Measurements from ENCODE around the gene LIMCH1. TPM values are rescaled to one million over a fixed set of nuclear protein-coding genes. Genes with fewer than 3 reads are reported as not detected.

The LIMCH1 gene
- total and polyA plus RNA-seq, 2 of the 8 experiments (the other 6 are each of a cell fraction or from before 2014, with no cell fraction given) = 2.7 to 3.0 TPM

GRCh38 chr4:41719417-41719816 lies 181.5 kb downstream of the LIMCH1 start:
- Histone ChIP-seq H3K79me2 (ENCODE audit: control insufficient read depth in 1 of 2, insufficient read depth in 2 of 2, low read length in 2 of 2) (no peaks in the 10 kb centered on the region), H3K4me3 (ENCODE audit: extremely low read depth in 1 of 4, insufficient read depth in 2 of 4, low read depth in 3 of 4, low read length in 4 of 4) (no peak overlapping the region), H2AFZ (ENCODE audit: low read length) (no peak overlapping the region), H2BK12ac (ENCODE audit: low read depth, low read length) (no peak overlapping the region), H4K8ac (ENCODE audit: extremely low read depth, insufficient read depth, low read length) (no peak overlapping the region), H4K5ac (ENCODE audit: insufficient read length, low read depth, low read length) (no peak overlapping the region), H2AK5ac (ENCODE audit: low read depth, low read length) (no peak overlapping the region), H3K27ac (ENCODE audit: low read depth, low read length) (no peak overlapping the region), H3K14ac (ENCODE audit: insufficient read length) (no peak overlapping the region), H3K4me2 (ENCODE audit: insufficient read depth in 1 of 2, low read depth in 2 of 2, low read length in 2 of 2) (no peak overlapping the region), H2BK5ac (ENCODE audit: low read depth, low read length) (no peak overlapping the region), H4K91ac (replicated peaks; ENCODE audit: insufficient read length, low read length) (no peak overlapping the region), H3K4me1 (replicated peaks in 1 of 4; ENCODE audit: control insufficient read depth in 3 of 4, insufficient read depth in 4 of 4, low read length in 3 of 4) (no peaks in the 10 kb centered on the region), H2BK15ac (ENCODE audit: low read length) (no peak overlapping the region), H3K23ac (ENCODE audit: insufficient read length) (no peak overlapping the region), H3K27me3 (replicated peaks in 1 of 4; ENCODE audit: control insufficient read depth in 3 of 4, extremely low read depth in 1 of 4, insufficient read depth in 3 of 4, low read length in 3 of 4) (peaks cover 0 to 4% (median 2%) of the 10 kb centered on the region in 4 experiments; a peak in 2 of 7 replicates), H3K79me1 (ENCODE audit: low read depth, low read length) (no peaks in the 10 kb centered on the region), H3K36me3 (ENCODE audit: control insufficient read depth in 2 of 4, insufficient read depth in 4 of 4, low read length in 3 of 4) (no peaks in the 10 kb centered on the region), H3K18ac (ENCODE audit: extremely low read depth, low read length) (no peak overlapping the region), H3K56ac (replicated peaks; ENCODE audit: insufficient read length, low read depth, low read length) (no peak overlapping the region), H2BK120ac (replicated peaks; ENCODE audit: low read depth, low read length) (no peak overlapping the region), H3K9me3 (ENCODE audit: insufficient read depth in 2 of 2, low read depth in 1 of 2, low read length in 1 of 2) (no peaks in the 10 kb centered on the region), H3K9ac (replicated peaks in 1 of 4; ENCODE audit: extremely low read depth in 1 of 4, low read depth in 3 of 4, low read length in 3 of 4) (no peak overlapping the region), H3K23me2 (ENCODE audit: low read depth, low read length) (no peaks in the 10 kb centered on the region), H3K4ac (replicated peaks; ENCODE audit: insufficient read length, low read depth, low read length) (no peak overlapping the region), H2BK20ac (ENCODE audit: low read length) (no peak overlapping the region), H4K20me1 (replicated peaks in 1 of 2; ENCODE audit: control insufficient read depth in 1 of 2, insufficient read depth in 2 of 2, low read length in 2 of 2) (no peaks in the 10 kb centered on the region)
- CTCF ChIA-PET (ENCODE audit: partially characterized antibody) = interaction anchor here (0.8 to 1.6 kb wide), 4 partner anchors 26 to 168 kb away, joined by 3 read pairs; no protein-coding TSS in a partner anchor
- POLR2A ChIA-PET (ENCODE audit: partially characterized antibody) = no interaction called here
- FAIRE-seq (no peak), DNase-seq (ENCODE audit: low read depth in 1 of 2, low spot score in 2 of 2) (no peak)
- 84% methylated on average over 2 of the region's 2 CpGs; no CpG with 5 or more reads in 1 of the 2 experiments for WGBS, 2 experiments (ENCODE audit: extremely low coverage in 1 of 2, insufficient coverage in 1 of 2, insufficient read length in 1 of 2, insufficient replicate concordance in 2 of 2, low coverage in 1 of 2, low lambda C conversion rate in 2 of 2, missing lambda C conversion rate in 1 of 2)
- no peak for TF ChIP-seq MAX (IDR thresholded peaks at IDR 0.05)
- no peak for TF ChIP-seq KDM4A (IDR thresholded peaks at IDR 0.05; ENCODE audit: low read depth, low read length, severe bottlenecking)
- TF ChIP-seq SP4 (IDR thresholded peaks at IDR 0.05; ENCODE audit: low read length) = no peak
- no peak for TF ChIP-seq SIRT6 (IDR thresholded peaks at IDR 0.05; ENCODE audit: low read length)
- TF ChIP-seq EZH2 (IDR thresholded peaks at IDR 0.05; ENCODE audit: low read depth, low read length, severe bottlenecking) = no peak
- TF ChIP-seq CEBPB (IDR thresholded peaks at IDR 0.05; ENCODE audit: low read depth, low read length) = no peak
- TF ChIP-seq HDAC2 (IDR thresholded peaks at IDR 0.05; ENCODE audit: borderline replicate concordance in 1 of 2, low read depth in 2 of 2, low read length in 2 of 2) = no peak
- TF ChIP-seq RNF2 (IDR thresholded peaks at IDR 0.05; ENCODE audit: borderline replicate concordance, low read depth, low read length, missing control alignments, poor library complexity, severe bottlenecking) = no peak
- TF ChIP-seq FOSL1 (IDR thresholded peaks at IDR 0.05; ENCODE audit: insufficient read depth, low read depth, low read length) = no peak
- TF ChIP-seq SP1 (IDR thresholded peaks at IDR 0.05; ENCODE audit: low read depth, low read length) = no peak
- no peak for TF ChIP-seq RAD21 (IDR thresholded peaks at IDR 0.05 in 1 of 2, conservative IDR thresholded peaks at IDR 0.05 in 1 of 2; ENCODE audit: low read depth in 2 of 2, low read length in 2 of 2)
- TF ChIP-seq NRF1 (IDR thresholded peaks at IDR 0.05; ENCODE audit: low read depth, low read length) = no peak
- TF ChIP-seq KDM1A (IDR thresholded peaks at IDR 0.05; ENCODE audit: borderline replicate concordance, low read length) = no peak
